Measurements from ENCODE around the gene ZC3H6.

- TF ChIP-seq, protein P1, sequence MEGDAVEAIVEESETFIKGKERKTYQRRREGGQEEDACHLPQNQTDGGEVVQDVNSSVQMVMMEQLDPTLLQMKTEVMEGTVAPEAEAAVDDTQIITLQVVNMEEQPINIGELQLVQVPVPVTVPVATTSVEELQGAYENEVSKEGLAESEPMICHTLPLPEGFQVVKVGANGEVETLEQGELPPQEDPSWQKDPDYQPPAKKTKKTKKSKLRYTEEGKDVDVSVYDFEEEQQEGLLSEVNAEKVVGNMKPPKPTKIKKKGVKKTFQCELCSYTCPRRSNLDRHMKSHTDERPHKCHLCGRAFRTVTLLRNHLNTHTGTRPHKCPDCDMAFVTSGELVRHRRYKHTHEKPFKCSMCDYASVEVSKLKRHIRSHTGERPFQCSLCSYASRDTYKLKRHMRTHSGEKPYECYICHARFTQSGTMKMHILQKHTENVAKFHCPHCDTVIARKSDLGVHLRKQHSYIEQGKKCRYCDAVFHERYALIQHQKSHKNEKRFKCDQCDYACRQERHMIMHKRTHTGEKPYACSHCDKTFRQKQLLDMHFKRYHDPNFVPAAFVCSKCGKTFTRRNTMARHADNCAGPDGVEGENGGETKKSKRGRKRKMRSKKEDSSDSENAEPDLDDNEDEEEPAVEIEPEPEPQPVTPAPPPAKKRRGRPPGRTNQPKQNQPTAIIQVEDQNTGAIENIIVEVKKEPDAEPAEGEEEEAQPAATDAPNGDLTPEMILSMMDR (IDR thresholded peaks at IDR 0.05; ENCODE audit: insufficient read depth, low read depth, low read length) = no peak
- TF ChIP-seq EZH2 (IDR thresholded peaks at IDR 0.05; ENCODE audit: insufficient read depth, low read length) = no peak
Observed at GRCh38 chr2:112257575-112257974, 17.8 kb upstream of the ZC3H6 start.
